HG03439 (cell line): ENCODE results near the gene CHTF18.
"Not testable (repeated sequence)": the region's sequence is repeated elsewhere in the genome, so short reads cannot be mapped to it uniquely, and the experiment has no call there.

ENCODE experiments used
- ATAC-seq: cut with Tn5 transposase; IDR thresholded peaks from one replicate; pipeline ENCODE4 v1.9.1; 2021; ENCODE audit warnings: mild to moderate bottlenecking, moderate library complexity; ENCODE audit not compliant: unreplicated experiment

Gene CHTF18

DNA sequence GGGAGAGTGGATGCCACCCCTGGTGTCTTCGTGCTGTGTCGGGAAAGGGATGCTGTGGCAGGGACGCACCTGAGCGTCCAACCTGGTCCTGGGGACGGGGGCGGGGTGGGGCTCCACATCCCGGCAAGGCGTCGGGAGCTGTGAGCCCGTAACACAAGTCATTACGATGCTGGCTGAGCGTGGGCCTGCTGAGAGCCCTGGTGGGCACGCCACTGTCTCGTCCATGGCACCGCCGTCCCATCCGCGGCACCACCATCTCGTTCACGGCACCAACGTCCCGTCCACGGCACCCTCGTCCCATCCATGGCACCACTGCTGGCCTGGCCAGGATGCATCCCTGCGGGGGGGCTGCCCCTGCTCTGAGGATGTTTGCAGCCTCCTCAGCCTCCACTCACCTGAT, 36.2 kb downstream of the CHTF18 start:
- no peak for ATAC-seq

DNA sequence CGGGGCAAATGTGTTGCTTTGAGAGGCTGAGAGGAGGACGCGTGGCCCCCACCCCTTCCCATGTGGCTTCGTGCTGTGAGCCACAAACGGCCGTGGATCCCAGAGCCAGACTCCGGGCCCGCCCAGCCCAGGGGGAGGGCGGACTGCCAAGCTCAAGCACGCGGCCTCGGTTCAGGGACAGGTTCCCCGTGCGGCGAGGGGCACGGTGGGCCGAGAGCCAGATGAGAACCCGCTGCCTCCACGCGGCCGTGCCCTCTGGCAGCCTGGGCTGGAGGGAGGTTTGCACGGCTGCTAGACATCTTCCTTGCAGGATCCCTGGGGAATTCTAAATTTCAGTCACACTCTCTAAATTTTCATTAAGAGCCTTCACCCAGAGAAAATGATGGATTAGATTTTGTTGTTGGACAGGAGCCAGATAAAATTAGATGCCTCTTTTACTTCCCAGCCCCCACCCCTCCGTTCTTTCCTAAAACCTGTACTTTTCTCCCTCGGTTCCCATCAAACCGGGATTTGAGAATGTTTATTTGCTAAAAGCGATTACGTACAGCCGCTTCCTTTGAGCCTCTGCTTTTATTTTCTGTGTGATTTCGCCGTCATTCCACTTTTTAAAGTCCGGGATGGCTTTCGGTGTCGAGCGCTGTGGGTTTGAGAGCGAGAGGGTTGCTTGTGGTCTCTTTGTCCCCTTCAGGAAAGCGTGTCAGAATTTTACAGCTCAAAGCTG, 37.1 kb downstream of the CHTF18 start:
- ATAC-seq: no peak

DNA sequence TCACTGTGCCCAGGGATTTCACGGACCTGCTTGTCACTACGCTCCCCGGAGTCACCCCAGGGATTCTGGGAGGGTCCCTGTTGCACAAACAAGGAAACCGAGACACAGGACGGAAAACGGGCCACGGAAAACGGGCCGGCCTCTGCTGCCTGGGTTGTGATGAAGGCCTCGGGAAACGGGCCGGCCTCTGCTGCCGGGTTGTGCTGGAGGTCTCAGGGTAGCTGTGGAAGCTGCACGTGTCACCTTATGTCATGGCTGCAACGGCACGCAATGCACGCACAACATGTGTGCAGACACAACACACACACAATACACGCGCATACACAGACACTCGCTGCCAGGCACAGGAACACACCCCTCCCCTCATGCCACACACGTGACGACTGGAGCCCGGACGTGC, 39.1 kb downstream of the CHTF18 start:
- no peak for ATAC-seq

DNA sequence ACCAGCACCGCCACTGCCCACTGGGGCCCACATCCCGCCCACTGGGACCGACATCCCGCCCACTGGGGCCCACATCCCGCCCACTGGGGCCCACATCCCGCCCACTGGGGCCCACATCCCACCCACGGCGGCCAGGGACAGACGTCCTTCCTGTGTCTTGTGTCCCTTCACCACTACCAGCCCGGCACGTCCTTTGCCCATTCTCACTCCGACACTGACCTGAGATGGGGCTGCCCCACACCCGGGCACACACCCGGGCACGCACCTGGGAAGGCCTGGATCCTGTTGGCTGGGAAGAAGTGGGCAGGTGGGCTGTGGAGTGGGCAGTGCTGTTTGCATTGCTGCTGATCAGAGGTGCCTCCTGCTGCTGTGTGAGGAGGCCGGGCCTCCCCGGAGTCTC, 40.5 kb downstream of the CHTF18 start:
- no peak for ATAC-seq

DNA sequence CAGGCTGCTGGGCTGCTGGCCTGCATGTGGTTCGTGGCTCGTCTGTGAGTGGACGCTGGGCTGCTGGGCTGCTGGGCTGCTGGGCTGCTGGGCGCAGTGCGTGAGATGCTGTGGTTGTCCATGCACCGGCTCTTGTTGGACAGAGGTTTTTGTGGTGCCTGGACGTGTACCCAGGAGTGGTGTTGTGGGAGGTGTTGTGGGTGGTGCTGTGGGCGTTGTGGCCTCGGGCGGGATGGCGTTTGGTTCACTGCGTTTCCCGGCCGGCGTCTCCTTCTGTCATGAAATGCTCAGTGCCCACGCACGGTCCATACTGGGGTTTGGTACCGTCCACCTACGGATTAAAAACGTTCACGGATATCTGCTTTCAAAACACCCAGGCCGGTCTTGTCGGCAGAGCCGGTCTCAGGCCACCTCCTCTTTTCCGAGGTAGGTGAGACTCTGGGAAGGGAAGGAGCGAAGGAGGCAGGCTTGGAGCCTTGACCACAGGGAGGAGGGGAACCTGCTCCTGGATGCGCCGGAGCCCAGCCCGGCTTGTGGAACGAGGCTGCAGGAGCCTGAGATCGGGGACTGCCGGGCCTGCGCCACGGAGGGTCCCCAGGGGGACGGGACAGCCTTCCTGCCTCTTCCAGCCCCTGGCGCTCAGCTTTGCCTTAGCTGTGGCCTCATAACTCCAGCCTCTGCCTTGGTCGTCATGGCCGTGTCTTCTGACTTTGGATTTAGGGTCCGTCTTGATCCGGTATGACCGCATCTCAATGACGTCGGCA, 41.9 kb downstream of the CHTF18 start:
- no peak for ATAC-seq

DNA sequence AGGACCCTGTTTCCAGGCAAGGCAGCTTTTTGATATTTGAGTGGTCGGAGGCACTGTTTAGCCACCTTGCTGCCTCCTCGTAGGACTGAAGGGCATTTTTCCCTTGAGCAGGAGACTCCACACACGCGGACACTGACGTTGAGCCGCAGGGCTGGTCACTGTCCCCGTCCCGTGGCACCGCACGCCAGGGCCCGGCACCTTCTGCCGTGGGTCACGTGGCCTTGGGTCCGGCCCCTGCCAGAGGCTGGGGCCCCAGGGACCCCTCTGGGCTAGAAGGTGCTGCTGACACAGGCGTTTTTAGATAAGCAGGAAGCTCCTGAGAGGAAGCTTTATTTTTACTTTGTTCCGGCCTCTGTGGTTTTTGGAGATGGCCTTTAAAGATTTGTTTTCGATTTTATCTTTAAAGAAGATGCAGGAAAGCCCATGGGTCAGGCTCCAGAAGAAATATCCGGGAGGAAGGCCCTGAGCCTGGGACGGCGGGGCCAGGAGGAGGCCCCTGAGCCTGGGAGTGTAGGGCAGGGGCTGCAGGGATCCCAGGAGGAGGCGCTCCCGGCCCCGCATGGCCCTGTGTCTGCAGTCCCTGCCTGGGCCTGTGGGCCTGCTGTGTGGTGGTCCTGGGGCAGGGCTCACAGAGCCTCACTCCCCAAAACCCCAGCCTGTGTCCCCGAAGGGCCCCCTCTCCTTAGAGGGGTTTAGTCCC, 42.6 kb downstream of the CHTF18 start:
- no peak for ATAC-seq

DNA sequence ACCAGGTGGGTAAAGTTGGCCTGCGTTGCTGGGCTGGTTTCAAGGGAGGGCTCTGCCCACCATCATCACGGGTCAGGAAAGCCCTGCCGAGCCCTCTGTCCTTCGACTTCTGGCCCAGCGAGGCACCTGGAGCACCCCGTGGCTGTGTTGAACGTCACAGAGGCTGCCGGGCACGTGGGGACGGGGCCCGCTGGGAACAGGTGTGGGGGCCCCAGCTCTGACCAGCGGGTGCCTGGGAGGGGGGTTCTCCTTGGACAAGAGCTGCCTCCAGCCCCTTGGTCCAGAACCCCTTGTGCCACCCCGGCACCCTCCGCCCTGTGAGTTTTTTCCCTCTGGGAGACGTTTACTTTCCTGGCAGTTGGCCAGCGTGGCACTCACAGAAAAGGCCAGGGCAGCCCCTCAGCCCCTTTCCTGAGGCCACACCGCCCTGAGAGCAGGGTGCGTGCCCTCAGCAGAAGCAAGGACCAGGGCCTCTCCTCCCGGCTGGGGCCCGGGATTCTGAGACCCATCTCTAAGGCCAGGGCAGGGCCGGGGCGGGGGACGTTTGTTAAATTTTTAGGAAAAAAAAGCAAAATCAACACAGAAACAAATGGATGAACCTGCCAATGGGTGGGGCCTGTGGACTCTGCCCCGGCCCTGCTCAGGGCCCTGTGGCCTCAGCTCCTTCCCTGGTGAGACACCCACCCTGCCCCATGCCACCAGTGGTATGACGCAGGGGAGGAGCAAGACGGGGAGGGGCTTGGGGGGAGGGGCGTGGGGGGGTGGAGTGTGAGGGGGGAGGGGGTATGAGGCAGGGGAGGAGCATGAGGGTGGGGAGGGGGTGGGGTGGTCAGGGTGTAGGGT, 43.4 kb downstream of the CHTF18 start:
- ATAC-seq: no peak

DNA sequence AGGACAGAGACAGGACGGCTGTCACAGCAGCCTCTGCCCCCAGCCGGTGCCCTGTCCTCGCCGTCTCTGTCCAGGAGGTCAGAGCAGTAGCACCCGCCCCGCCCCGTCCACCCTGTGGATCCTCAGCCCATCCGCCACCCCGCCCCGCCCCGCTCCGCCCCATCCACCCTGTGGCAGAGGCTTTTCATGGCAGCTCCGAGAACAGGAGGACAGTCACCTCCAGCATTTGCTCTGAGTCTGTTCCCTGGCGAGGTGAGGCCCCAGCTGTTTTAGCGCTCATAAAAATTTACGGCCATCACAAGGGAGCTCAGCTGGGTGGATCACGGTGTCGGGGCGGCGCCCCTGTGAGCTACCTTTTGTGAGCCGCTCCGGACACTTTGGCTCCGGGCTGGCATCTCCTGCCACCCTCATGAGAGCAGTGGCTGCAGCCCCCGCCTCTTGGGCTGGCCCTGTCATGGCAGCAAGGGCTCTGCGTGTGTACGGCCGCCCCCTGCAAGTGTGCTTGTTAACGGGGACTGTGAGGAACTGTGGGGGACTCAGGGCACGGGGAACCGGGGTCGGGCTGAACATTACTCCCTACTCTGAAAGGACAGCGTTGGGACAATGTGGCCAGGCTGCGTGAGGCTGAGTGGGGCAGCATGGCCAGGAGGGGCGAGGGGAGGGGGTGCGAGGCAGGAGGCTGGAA, 44.4 kb downstream of the CHTF18 start:
- no peak for ATAC-seq

DNA sequence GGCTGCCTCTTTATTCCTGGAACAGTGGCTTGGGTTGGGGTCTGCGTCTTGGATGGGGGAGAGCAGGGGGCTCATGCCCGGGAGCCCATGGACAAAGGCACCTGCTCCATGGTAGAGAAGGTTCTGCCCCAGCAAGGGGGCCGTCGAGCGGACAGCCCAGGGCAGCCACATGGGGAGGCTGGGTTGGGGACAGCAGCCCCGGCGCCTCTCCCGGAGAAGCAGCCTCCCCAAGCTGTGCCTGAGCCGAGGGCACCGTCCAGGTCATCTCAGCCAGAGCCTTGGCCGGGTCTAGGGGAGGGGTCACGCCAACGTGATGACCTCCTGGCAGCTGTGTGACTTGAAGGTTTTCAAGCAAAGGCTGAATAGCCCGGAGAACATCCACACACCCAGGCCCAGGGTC, 45.0 kb downstream of the CHTF18 start:
- no peak for ATAC-seq

DNA sequence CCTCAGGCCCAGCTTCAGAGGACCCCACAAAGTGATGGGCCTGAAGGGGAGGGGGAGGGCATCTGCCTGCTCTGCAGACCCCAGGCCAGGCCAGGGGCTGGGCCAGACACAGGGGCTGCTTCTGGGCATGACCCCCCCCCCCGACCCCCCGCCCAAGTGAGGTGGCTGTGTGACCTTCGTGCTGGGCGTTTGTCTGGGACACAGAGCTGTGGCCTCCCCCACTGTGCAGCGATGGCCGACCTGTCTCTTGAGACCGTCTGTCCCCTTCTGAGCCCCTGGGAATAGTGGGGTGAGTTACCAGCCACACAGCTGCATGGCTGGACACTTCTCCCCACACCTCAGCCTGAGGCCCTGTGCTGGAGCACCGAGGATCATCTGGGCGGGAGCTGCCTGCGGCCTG, 47.0 kb downstream of the CHTF18 start:
- no peak for ATAC-seq

DNA sequence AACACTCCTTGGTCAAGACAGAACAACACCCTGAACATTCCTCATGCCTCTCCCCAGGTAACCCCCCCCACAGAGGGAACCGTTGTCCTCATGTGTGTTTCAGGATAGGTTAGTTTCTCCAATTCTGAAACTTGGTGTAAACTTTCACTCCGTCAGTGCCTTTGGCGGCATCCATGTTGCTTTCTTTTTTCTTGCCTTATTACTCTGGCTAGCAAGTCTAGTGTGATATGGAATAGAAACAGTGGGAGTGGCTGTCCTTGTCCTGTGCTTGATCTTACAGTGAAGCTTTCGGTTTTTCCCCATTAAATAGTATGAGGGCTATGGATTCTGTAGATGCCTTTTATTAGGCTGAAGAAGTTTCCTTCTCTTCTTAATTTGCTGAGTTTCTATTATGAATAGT, 47.8 kb downstream of the CHTF18 start:
- no peak for ATAC-seq

DNA sequence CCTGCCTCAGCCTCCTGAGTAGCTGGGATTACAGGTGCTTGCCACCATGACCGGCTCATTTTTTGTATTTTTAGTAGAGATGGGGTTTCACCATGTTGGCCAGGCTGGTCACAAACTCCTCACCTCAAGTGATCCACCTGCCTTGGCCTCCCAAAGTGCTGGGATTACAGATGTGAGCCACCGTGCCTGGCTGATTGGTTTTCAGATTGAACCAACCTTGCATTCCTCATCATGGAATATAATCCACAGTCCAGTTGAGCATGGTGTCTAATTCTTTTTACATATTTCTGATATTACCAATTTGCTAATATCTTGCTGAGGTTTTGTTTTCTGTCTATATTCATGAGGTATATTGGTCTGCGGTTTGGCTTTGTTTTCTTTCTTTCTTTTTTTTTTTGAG, 48.4 kb downstream of the CHTF18 start:
- not testable (repeated sequence) for ATAC-seq

DNA sequence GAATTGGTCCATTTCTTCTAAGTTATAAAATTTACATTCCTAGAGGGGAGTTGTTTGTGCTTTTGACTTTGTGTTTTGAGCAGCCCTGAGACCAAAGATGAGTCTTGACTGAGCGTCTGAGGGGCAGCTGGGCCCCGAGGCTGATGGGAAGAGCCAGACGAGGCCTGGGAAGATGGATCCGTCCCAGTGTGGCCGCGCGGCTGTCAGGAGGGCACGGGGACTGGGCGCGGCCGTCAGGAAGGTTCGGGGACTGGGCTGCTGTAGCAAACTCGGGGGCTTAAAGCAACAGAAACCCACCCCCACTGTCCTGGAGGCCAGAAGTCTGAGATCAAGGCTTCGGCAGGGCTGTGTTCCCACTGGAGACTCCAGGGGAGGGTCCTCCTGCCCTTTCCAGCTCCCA, 50.3 kb downstream of the CHTF18 start:
- no peak for ATAC-seq

DNA sequence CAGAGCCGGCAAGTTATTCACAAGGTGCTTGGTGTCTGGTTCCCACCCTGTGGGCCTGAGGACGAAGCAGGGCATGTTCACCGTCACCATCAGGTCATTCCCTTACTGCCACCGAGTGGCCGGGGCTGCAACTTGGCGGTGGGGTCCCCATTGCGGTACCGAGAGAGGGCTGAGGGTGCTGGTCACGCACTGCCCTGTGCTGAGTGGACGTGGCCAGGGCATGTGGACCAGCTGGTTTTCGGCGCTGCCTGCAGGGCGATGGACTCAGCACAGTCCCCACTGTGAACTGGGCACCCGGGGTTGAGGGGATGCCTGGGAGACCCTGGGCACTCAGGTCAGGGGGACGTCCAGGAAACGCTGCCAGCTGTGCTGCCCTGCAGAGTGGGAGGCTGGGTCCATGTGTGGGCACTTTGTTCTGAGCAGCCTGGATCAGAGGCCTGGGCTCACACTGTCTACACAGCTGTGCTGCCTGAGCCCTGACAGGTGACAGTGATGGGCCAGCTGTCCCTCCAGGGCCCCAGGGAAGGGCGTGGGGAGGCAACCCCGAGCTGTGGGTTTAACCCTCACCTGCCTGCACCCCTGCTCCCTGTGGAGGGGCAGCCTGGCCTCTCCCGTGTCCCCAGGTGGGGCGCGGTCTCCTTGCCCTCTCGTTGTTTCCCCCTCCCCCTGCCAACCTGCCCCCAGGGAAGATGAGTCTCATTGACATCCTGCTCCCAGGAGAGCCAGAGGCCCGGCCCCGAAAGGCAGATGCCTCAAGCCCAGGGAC, 51.4 kb downstream of the CHTF18 start:
- ATAC-seq: no peak

DNA sequence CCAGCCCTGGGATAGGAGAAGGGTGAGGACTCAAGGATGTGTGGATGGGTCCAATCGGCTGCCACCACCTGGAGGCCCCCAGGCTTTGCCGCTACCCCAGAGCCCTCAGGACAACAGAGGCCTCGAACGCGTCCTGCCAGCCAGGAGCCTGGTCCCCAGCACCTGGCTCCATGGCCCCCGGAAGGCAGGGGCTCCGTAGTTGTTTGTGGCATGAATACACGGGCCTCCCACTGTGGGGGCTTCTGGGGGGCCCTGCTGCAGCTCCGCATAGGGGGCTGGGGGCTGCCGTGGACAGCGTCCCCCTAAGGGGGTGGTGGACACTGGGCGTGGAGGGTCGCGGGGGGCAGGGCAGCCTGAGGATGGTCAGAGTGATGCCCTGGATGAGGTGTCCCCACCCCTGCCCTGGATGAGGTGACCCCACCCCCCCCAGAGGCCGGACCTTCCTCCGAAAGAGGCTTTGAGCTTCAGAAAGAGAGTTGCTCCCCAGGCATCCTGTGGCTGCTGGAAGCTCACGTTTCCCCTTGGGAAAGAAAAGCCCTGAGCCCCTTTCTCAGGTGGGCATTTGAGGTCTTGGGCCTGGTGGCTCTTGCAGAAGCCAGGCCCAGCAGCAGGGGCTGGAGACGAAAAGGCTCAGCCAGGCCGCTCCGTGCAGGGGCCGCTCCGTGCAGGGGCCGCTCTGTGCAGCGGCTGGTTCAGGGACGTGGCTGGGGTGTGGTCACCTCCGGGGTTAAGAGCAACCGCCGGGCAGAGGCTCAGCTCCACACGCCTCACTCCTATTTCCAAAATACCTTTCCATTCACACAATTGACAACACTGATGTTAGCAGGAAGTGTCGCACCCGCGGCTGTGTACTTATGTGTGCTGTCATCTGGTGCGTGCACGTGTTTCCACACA, 52.4 kb downstream of the CHTF18 start:
- ATAC-seq: no peak

DNA sequence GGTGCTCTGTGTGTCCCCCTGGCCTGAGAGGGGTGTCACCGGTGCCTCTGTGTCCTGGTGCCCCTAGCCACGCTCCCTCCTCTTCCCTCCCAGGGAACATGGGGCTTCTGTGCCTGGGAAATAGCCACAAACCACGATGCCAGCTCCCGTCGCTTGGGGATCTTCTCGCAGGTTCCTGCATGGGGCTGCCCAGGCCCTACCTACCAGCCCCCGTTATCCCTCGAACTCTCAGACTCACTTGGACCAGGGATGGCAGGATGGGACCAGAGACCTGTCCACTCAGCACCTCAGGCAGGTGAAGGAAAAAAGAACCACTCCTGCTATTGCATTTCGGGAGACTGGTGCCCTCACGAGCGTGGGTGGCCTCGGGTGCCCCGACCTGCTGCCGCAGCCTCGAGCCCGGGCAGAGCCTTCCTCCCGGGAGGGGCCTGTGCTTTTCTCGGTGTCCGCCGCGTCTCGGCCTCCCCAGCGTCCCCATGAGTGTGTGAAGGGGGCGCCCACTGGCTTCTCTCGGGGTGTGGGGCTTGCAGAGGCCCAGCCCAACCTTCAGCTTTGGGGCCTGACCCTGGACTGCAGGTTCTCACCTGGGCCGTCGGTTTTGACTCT, 53.1 kb downstream of the CHTF18 start:
- no peak for ATAC-seq

DNA sequence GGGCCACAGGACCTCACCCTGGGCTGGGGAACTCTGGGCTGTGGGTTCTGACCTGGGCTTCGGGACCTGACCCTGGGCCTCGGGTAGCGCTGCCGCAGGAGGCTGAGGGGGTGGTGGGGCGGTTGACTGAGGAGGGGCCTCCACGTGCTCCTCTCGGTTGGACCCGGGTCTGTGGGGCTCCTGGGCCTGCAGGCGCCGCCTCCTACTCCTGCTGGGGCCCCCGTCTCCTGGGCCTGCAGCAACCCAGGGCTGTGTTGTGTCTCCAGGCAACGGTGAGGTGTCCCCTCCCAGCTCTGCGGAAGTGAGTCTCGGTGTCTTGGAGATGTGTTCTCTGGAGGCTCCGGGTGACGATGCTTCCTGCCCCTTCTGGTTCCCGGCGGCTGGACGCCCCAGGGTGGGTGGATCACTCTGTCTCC, 53.6 kb downstream of the CHTF18 start:
- ATAC-seq: no peak
